GM12875 (cell line): ENCODE results near the gene UCP3.

Experiments used
- H3K4me3 ChIP-seq: one replicate; pipeline ENCODE4 v1.5.1; 2011; ENCODE audit warnings: low read depth, low read length, control low read depth
- CTCF ChIP-seq: IDR thresholded peaks from 2 replicates; pipeline ENCODE4 v1.5.1; 2011; ENCODE audit warnings: low read depth, mild to moderate bottlenecking, control low read depth, inconsistent platforms, low read length, moderate library complexity, borderline replicate concordance; ENCODE audit not compliant: insufficient read depth

The UCP3 gene

GRCh38 chr11:73958521-73959141 is 50.3 kb downstream of the UCP3 start:
- no peak for TF ChIP-seq CTCF
- no peak overlapping the region for H3K4me3 ChIP-seq

GRCh38 chr11:73957654-73958361 is 51.1 kb downstream of the UCP3 start:
- H3K4me3 ChIP-seq, result no peak overlapping the region
- TF ChIP-seq CTCF, result no peak

GRCh38 chr11:73956876-73957653 is 51.8 kb downstream of the UCP3 start:
- H3K4me3 ChIP-seq, result no peak overlapping the region
- TF ChIP-seq CTCF, result no peak

GRCh38 chr11:73951797-73952196 is 57.1 kb downstream of the UCP3 start:
- TF ChIP-seq CTCF, result no peak
- no peak overlapping the region for H3K4me3 ChIP-seq

- no peak for TF ChIP-seq CTCF
Measured at GRCh38 chr11:73950869-73951710, 57.8 kb downstream of the UCP3 start, which contains the start of gene DNAJB13. Gene DNAJB13 (plus strand): TSS chr11:73951026. CDS start chr11:73951070, 44 bp downstream.

More at GRCh38 chr11:73950869-73951710, 57.8 kb downstream of the UCP3 start, which contains the start of gene DNAJB13:
- H3K4me3 ChIP-seq, result no peak within 1 kb of the TSS
